Thoracic aorta (tissue), 2 donors: Measurements from ENCODE around the gene PEPD. TPM values are rescaled to one million over a fixed set of nuclear protein-coding genes. Genes with fewer than 3 reads are reported as not detected.

ENCODE experiments used
- ATAC-seq: fragments of 150-250 bp; one replicate; pipeline ENCODE4 v1.8.0; 2017; ENCODE audit warnings: low read depth; ENCODE audit not compliant: insufficient number of reproducible peaks, low FRiP score
- DNase-seq: peaks from one replicate; pipeline ENCODE4 v3.0.0-alpha.2; 2020; ENCODE audit warnings: low spot score
- H3K27ac ChIP-seq, 2 donors: fragments of 200-600 bp; sonication (generic); 1 replicate in 1 of 2; 2 replicates in 1 of 2; pipeline ENCODE4 v1.5.1; 2016; ENCODE audit warnings: mild to moderate bottlenecking in 2 of 2, moderate library complexity in 2 of 2
- H3K27me3 ChIP-seq: fragments of 200-600 bp; sonication (generic); replicated peaks from 2 replicates; pipeline ENCODE4 v1.6.0; 2016; ENCODE audit warnings: mild to moderate bottlenecking; ENCODE audit not compliant: insufficient read depth
- H3K36me3 ChIP-seq: fragments of 200-600 bp; sonication (generic); one replicate; pipeline ENCODE4 v1.5.1; 2016
- H3K4me1 ChIP-seq, 2 donors: fragments of 200-600 bp; sonication (generic); 1 replicate in 1 of 2; 2 replicates in 1 of 2; pipeline versions ENCODE4 v1.5.1 to v1.6.0; 2016; ENCODE audit warnings: low read depth in 2 of 2, mild to moderate bottlenecking in 1 of 2; ENCODE audit not compliant: control insufficient read depth in 1 of 2
- H3K4me3 ChIP-seq: fragments of 200-600 bp; sonication (generic); 2 replicates; pipeline ENCODE4 v1.5.1; 2016; ENCODE audit warnings: mild to moderate bottlenecking
- H3K9me3 ChIP-seq: fragments of 200-600 bp; sonication (generic); 2 replicates; pipeline ENCODE4 v1.5.1; 2016
- CTCF ChIP-seq: fragments of 200-600 bp; sonication (generic); IDR thresholded peaks from one replicate; pipeline ENCODE4 v1.5.1; 2019; ENCODE audit warnings: antibody characterized with exemption
- total RNA-seq, 2 donors: library from RNA; depleted of rRNA; stranded (reverse); fragments of >200 nt; gene quantifications; one replicate each; pipeline versions ENCODE4 v1.1.0 to v1.2.3, GENCODE V29; 2016

Gene PEPD
- total RNA-seq, 2 donors from 2014 or later = 48.7 to 70.9 TPM

DNA sequence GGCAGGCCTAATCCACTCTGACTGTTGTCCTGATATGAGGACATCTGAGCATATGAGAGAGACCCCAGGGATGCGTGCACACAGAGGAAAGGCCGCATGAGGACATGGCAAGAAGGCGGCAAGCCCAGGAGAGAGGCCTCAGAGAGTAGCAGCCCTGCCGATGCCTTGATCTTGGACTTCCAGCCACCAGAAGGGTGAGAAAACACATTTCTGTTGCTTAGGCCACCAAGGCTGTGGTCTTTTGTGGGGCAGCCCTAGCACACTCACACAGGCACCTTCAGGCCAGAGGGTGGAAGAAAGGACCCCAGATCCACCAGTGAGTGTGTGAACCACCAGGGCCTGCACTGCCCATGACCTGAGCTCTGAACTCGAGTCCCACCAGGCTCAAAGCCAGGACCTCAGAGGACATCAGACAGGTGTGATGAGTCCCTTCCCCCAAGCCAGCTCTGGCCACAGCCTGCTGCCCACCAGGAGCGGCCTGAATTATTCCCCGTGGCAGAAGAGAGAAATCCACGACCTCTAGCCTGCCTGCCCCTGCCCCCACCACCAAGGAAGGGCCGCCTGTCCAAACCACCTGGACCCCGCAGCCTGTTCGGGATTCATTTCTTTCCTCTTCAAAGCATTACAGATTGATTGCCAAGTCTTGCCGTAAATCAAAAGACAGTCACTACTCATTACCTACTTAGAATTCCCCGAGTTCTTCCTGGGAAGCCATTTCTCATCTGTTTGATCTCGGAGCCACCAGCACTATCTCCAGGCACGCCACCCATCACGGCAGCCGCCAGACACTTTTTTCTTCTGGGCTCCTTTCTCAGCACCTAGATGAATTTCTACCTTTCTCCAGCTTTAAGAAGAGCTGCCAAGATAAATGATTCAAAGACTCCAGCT lies 75.9 kb downstream of the PEPD start:
- Histone ChIP-seq H3K9me3 (no peaks in the 10 kb centered on the region), H3K36me3 (no peaks in the 10 kb centered on the region), H3K27ac (no peak overlapping the region), H3K4me1 (no peaks in the 10 kb centered on the region), H3K27me3 (no peaks in the 10 kb centered on the region), H3K4me3 (no peak overlapping the region)
- DNase-seq (no peak), ATAC-seq (no peak)
- TF ChIP-seq CTCF = no peak

DNA sequence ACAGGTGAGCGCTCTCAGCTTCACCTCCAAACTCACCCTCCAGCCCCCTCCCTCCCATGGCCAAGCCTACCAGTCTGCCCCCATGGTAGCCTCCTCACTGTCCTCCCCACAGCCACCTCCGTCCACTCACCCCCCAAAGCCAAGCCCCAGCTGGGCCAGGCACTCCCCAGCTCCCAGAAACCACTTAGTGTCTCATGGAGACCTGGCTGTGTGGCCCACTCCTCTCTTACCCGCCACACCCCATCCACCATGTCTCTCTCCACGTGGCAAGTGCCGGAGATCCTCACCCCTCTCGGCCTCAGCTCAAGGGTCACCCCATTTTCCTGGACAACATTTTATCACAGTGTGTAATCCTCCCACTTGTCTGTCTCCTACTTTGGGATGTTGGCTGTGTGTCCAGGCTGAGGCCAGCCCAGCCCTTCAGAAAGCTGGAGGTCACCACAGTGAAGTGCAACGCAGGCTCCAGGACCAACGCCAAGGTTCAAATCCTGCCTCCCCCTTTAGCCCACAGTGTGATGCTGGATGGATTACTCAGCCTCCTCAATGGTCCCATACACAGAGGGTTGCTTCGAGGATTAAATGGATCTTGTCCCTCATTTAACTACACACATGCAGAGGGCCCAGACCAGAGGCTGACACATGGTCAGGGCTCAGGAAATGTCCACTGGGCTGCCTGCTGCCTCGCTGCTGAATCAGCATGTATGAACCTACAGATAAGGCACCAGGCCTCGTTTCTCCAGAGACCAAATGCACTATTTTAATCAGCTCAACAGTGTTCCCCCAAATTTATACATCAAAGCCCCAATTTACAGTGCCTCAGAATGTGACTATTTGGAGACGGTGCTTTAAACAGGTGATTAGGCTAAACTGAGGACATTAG lies 76.8 kb downstream of the PEPD start:
- Histone ChIP-seq H3K4me1 (no peaks in the 10 kb centered on the region), H3K27ac (no peak overlapping the region), H3K36me3 (no peaks in the 10 kb centered on the region), H3K9me3 (no peaks in the 10 kb centered on the region), H3K4me3 (no peak overlapping the region), H3K27me3 (no peaks in the 10 kb centered on the region)
- ATAC-seq (no peak), DNase-seq (no peak)
- no peak for TF ChIP-seq CTCF

DNA sequence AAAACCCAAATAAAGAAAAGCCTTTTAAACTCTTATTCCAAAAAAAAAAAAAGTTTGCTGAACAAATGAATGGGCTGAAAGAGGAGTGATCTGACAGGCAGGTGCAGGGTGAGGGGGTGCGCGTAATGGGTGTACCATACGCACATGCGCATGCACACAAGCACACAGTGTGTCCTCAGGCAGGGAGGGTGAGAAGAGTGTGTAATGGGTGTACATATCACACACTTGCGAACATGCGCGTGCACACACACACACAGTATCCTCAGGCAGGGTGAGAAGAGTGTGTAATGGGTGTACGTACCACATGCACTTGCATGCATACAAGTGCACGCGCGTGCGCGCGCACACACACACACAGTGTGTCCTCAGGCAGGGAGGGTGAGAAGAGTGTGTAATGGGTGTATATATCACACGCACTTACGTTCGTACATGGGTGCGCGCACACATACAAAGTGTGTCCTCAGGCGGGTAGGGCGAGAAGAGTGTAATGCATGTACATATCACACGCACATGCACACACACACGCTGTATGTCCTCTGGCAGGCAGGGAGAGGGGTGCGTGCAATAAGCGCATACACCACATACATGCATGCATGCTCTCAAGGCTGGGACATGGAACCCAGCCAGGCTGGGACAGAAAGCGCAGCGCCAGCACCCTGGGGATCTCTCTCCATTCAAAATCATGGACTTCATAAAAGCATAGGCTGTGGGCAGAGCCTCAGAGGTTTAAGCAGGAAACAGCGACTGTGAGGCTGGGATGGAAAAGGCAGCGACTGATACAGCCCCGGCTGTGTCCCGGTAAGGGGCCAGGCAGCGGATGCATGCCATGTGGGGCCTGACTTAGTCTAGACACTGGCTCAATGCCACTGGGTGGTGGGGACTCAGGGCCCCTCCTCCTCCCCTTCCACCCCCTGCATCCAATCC lies 77.7 kb downstream of the PEPD start:
- no peak overlapping the region for H3K27ac ChIP-seq
- no peak for TF ChIP-seq CTCF
- H3K36me3 ChIP-seq = no peaks in the 10 kb centered on the region
- no peak for DNase-seq
- H3K4me1 ChIP-seq = no peaks in the 10 kb centered on the region
- no peak overlapping the region for H3K4me3 ChIP-seq
- ATAC-seq = no peak
- no peaks in the 10 kb centered on the region for H3K9me3 ChIP-seq
- H3K27me3 ChIP-seq = no peaks in the 10 kb centered on the region

- Histone ChIP-seq H3K27me3 (no peaks in the 10 kb centered on the region), H3K4me3 (no peak overlapping the region), H3K9me3 (no peaks in the 10 kb centered on the region), H3K36me3 (no peaks in the 10 kb centered on the region), H3K27ac (no peak overlapping the region), H3K4me1 (no peaks in the 10 kb centered on the region)
- DNase-seq = no peak
- TF ChIP-seq CTCF = no peak
- ATAC-seq = no peak
Measured at GRCh38 chr19:33442706-33443105, 78.9 kb downstream of the PEPD start.
